WERI-Rb-1 (cell line): ENCODE data around the gene PCDHGA8.
"Not testable (repeated sequence)": the region's sequence is repeated elsewhere in the genome, so short reads cannot be mapped to it uniquely, and the experiment has no call there.

Source experiments
- DNase-seq: peaks from one replicate; pipeline ENCODE4 v3.0.0-alpha.2; 2020
- H3K27ac ChIP-seq: fragments of 250-450 bp; sonication (Bioruptor Pico); 2 replicates; pipeline ENCODE4 v1.5.1; 2020; ENCODE audit warnings: mild to moderate bottlenecking, moderate library complexity
- H3K27me3 ChIP-seq: fragments of 250-450 bp; sonication (Bioruptor Pico); 2 replicates; pipeline ENCODE4 v1.5.1; 2021; ENCODE audit warnings: mild to moderate bottlenecking, low read depth, moderate library complexity; ENCODE audit not compliant: insufficient read depth, severe bottlenecking
- H3K36me3 ChIP-seq: fragments of 250-450 bp; sonication (Bioruptor Pico); 2 replicates; pipeline ENCODE4 v1.5.1; 2020; ENCODE audit warnings: mild to moderate bottlenecking, moderate library complexity
- H3K4me3 ChIP-seq: 2 replicates; pipeline ENCODE4 v1.5.1; 2011; ENCODE audit warnings: low read depth, mild to moderate bottlenecking, control low read depth, low read length
- H3K9me3 ChIP-seq: fragments of 250-450 bp; sonication (Bioruptor Pico); 2 replicates; pipeline ENCODE4 v1.5.1; 2021; ENCODE audit warnings: mild to moderate bottlenecking, moderate library complexity; ENCODE audit not compliant: severe bottlenecking
- CTCF ChIP-seq: IDR thresholded peaks from 2 replicates; pipeline ENCODE4 v1.5.1; 2011; ENCODE audit warnings: low read depth, mild to moderate bottlenecking, control low read depth, inconsistent platforms, low read length

PCDHGA8 gene

DNA sequence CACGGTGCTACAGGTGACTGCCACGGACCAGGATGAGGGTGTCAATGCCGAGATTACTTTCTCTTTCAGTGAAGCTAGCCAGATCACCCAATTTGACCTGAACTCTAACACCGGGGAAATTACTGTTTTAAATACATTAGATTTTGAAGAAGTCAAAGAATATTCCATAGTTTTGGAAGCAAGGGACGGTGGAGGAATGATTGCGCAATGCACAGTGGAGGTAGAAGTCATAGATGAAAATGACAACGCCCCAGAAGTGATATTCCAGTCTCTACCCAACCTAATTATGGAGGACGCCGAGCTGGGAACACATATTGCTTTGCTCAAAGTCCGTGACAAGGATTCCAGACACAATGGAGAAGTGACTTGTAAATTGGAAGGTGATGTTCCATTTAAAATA is 3.8 kb upstream of the PCDHGA8 start:
- no peak for TF ChIP-seq CTCF

DNA sequence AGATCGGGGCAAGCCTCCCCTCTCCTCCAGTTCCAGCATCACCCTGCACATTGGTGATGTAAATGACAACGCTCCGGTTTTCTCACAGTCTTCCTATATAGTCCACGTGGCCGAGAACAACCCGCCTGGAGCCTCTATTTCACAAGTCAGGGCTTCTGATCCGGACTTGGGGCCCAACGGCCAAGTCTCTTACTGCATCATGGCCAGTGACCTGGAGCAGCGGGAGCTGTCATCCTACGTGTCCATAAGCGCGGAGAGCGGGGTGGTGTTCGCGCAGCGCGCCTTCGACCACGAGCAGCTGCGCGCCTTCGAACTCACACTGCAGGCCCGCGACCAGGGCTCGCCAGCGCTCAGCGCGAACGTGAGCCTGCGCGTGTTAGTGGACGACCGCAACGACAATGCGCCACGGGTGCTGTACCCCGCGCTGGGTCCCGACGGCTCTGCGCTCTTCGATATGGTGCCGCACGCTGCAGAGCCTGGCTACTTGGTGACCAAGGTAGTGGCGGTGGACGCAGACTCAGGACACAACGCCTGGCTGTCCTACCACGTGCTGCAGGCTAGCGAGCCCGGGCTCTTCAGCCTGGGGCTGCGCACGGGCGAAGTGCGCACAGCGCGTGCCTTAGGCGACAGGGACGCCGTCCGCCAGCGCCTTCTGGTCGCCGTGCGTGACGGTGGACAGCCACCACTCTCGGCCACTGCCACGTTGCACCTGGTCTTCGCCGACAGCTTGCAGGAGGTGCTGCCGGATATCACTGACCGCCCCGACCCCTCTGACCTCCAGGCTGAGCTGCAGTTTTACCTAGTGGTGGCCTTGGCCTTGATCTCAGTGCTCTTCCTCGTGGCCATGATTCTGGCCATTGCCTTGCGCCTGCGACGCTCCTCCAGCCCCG is 3.0 kb upstream of the PCDHGA8 start:
- Histone ChIP-seq H3K36me3 (no peaks in the 10 kb centered on the region), H3K27ac (no peak overlapping the region), H3K27me3 (no peaks in the 10 kb centered on the region), H3K9me3 (peaks cover 6% of the 10 kb centered on the region), H3K4me3 (no peak overlapping the region)
- no peak for DNase-seq
- no peak for TF ChIP-seq CTCF

More for the DNA sequence above, 3.8 kb upstream of the PCDHGA8 start:
- H3K4me3 ChIP-seq, result no peak overlapping the region
- H3K27me3 ChIP-seq, result no peaks in the 10 kb centered on the region
- no peak overlapping the region for H3K27ac ChIP-seq
- H3K9me3 ChIP-seq, result peaks cover 6% of the 10 kb centered on the region
- no peak for DNase-seq
- no peaks in the 10 kb centered on the region for H3K36me3 ChIP-seq

DNA sequence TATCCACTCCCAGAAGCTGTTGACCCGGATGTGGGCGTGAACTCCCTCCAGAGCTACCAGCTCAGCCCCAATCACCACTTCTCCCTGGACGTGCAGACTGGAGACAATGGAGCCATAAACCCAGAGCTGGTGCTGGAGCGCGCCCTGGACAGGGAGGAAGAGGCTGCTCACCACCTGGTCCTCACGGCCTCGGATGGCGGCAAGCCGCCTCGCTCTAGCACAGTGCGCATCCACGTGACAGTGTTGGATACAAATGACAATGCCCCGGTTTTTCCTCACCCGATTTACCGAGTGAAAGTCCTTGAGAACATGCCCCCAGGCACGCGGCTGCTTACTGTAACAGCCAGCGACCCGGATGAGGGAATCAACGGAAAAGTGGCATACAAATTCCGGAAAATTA is 834 bp downstream of the PCDHGA8 start:
- no peak overlapping the region for H3K27ac ChIP-seq
- no peaks in the 10 kb centered on the region for H3K36me3 ChIP-seq
- H3K9me3 ChIP-seq, result peaks cover 4% of the 10 kb centered on the region
- TF ChIP-seq CTCF, result no peak
- no peaks in the 10 kb centered on the region for H3K27me3 ChIP-seq
- DNase-seq, result no peak
- H3K4me3 ChIP-seq, result no peak overlapping the region

DNA sequence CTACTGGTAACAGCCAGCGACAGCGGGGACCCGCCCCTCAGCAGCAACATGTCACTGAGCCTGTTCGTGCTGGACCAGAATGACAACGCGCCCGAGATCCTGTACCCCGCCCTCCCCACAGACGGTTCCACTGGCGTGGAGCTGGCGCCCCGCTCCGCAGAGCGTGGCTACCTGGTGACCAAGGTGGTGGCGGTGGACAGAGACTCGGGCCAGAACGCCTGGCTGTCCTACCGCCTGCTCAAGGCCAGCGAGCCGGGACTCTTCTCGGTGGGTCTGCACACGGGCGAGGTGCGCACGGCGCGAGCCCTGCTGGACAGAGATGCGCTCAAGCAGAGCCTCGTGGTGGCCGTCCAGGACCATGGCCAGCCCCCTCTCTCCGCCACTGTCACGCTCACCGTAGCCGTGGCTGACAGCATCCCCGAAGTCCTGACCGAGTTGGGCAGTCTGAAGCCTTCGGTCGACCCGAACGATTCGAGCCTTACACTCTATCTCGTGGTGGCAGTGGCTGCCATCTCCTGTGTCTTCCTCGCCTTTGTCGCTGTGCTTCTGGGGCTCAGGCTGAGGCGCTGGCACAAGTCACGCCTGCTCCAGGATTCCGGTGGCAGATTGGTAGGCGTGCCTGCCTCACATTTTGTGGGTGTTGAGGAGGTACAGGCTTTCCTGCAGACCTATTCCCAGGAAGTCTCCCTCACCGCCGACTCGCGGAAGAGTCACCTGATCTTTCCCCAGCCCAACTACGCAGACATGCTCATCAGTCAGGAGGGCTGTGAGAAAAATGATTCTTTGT is 2.2 kb downstream of the PCDHGA8 start:
- not testable (repeated sequence) for DNase-seq, H3K9me3 ChIP-seq, H3K4me3 ChIP-seq, H3K36me3 ChIP-seq, H3K27ac ChIP-seq, H3K27me3 ChIP-seq

GRCh38 chr5:141397756-141398551 is 5.5 kb downstream of the PCDHGA8 start, which contains the start of gene PCDHGB5:
Gene PCDHGB5 (plus strand): TSS chr5:141397947. CDS start chr5:141398128, 181 bp downstream.
- not testable (repeated sequence) for H3K27me3 ChIP-seq, H3K27ac ChIP-seq, H3K36me3 ChIP-seq, H3K9me3 ChIP-seq, H3K4me3 ChIP-seq, DNase-seq

- Histone ChIP-seq H3K9me3 (peaks cover 4% of the 10 kb centered on the region), H3K36me3 (no peaks in the 10 kb centered on the region), H3K27ac (no peak overlapping the region), H3K27me3 (no peaks in the 10 kb centered on the region), H3K4me3 (no peak overlapping the region)
- no peak for TF ChIP-seq CTCF
- DNase-seq, result no peak
Measured at GRCh38 chr5:141398608-141399007, 6.2 kb downstream of the PCDHGA8 start.
